Measurements from ENCODE around the gene SMIM5.

Gene SMIM5

GRCh38 chr17:75624714-75625345, 8.4 kb upstream of the SMIM5 start:
- in situ Hi-C loops (cut with MboI; ENCODE audit: low pct_unique_long_range_greater_than_20kb, low sequenced_read_pairs, unreplicated experiment): no loop called here
- no peak for TF ChIP-seq CTCF (IDR thresholded peaks at IDR 0.05; ENCODE audit: extremely low read depth, insufficient read depth, missing control alignments)
- DNase-seq (ENCODE audit: low spot score): no peak

DNA sequence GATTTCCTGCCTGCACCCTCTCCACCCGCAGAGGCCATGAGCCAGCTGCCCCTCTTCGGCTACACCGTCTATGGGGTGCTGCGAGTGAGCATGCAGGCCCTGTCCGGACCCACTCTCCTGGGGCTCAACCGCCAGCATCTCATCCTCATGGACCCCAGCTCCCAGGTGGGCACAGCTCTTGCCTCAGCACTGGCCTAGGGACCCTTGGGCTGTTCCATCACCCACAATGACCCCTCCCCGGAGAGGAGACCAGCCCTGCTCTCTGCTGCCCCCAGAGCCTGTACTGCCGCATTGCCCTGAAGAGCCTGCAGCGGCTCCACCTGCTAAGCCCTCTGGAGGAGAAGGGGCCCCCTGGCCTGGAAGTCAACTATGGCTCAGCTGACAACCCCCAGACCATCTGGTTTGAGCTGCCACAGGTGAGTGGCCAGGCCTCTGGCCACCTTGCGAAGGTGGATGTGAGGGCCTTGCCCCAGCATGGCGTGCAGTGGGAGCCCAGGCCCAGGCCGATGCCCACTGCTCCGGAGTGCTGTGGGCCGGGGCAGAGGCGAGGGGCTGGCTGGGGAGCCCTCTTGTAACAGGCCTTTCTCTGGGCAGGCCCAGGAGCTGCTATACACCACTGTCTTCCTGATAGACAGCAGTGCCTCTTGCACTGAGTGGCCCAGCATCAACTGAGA, 7.3 kb upstream of the SMIM5 start:
- in situ Hi-C loops (cut with MboI; ENCODE audit: low pct_unique_long_range_greater_than_20kb, low sequenced_read_pairs, unreplicated experiment): no loop called here
- peak; percentile 78 for DNase-seq (ENCODE audit: low spot score)
- peak; percentile 62 for TF ChIP-seq CTCF (IDR thresholded peaks at IDR 0.05; ENCODE audit: extremely low read depth, insufficient read depth, missing control alignments)

DNA sequence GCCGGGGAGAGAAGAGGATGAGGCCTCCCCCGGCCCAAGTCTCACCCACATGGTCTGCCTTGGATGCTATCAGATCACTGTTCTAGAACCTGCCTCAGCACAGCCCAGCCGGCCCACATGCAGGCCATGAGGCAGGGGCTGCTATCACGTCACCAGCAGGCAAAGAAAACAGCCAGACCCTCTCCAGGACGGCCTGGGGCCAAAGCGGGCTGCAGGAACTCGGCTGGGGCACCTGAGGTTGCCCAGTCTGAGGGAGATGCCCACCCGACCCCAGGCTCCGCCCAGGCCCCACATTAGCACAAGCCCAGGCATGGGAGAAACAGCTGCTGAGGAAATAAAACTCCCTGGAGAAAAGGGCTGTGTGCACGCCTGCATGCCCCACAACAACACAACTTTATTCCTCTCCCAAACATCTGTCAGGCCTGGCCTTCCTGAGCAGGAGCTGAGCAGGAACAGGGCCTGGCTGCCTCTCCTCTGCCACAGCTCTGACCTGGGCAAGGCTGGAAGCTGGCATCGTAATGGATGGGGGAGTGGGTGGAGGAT, 6.7 kb upstream of the SMIM5 start:
- TF ChIP-seq CTCF (IDR thresholded peaks at IDR 0.05; ENCODE audit: extremely low read depth, insufficient read depth, missing control alignments): no peak
- in situ Hi-C loops (cut with MboI; ENCODE audit: low pct_unique_long_range_greater_than_20kb, low sequenced_read_pairs, unreplicated experiment): no loop called here
- no peak for DNase-seq (ENCODE audit: low spot score)

DNA sequence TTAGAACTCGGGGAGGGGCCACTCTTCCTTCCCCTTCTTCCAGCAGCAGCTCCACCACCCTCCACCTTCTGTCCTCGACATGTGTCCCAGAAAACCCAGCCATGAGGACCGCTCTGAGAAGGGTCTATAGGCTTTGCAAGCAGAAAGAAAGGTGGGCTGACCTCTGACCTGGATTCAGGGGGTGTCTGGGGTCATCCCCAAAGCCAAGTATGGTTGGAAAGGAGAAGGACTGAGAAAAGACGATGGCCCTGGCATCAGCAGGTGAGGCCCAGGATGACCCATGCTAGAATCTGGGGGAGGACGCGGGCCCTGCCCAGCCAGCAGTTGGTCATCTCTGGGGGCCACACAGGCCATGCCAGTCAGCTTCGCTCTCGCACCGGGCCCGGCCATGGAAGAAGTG, 6.1 kb upstream of the SMIM5 start:
- TF ChIP-seq CTCF (IDR thresholded peaks at IDR 0.05; ENCODE audit: extremely low read depth, insufficient read depth, missing control alignments): no peak
- in situ Hi-C loops (cut with MboI; ENCODE audit: low pct_unique_long_range_greater_than_20kb, low sequenced_read_pairs, unreplicated experiment): no loop called here
- no peak for DNase-seq (ENCODE audit: low spot score)

DNA sequence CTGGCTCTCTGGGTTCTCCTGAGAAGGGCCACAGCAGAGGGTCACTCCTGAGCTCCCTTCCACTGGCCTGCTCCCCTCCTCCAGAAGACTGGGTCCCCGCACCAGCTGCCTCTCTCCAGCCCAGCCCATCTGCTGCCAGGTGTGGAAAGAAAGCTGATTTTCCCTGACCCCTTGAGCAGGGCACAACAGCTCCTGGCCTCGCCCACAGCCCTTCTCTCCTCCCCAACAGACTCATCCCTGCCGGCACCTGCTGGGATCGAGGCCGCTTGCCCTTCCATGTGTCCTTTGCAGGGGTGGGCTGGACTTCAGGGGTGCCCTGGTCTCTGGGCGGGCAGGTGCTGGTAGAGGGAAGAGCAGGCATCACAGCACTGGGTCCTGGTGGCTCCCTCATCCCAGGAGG, 4.8 kb upstream of the SMIM5 start:
- in situ Hi-C loops (cut with MboI; ENCODE audit: low pct_unique_long_range_greater_than_20kb, low sequenced_read_pairs, unreplicated experiment): no loop called here
- no peak for DNase-seq (ENCODE audit: low spot score)
- TF ChIP-seq CTCF (IDR thresholded peaks at IDR 0.05; ENCODE audit: extremely low read depth, insufficient read depth, missing control alignments): no peak

GRCh38 chr17:75629157-75629556, 4.1 kb upstream of the SMIM5 start:
- in situ Hi-C loops (cut with MboI; ENCODE audit: low pct_unique_long_range_greater_than_20kb, low sequenced_read_pairs, unreplicated experiment): no loop called here
- TF ChIP-seq CTCF (IDR thresholded peaks at IDR 0.05; ENCODE audit: extremely low read depth, insufficient read depth, missing control alignments): no peak
- DNase-seq (ENCODE audit: low spot score): no peak

All from GM13977 (cell line).